GM19238 (cell line): ENCODE results near the gene LRP1.
A peak's percentile ranks its signal among the peaks of the same experiment; 100 is the strongest.

Source experiments
- DNase-seq: peaks from one replicate; pipeline ENCODE4 v3.0.0; 2011; ENCODE audit warnings: low spot score; ENCODE audit not compliant: insufficient read length

Gene LRP1

GRCh38 chr12:57094208-57095160, 33.8 kb upstream of the LRP1 start:
- no peak for DNase-seq

- no peak for DNase-seq
Observed at GRCh38 chr12:57095440-57095839, 32.8 kb upstream of the LRP1 start.

- DNase-seq = no peak
Observed at GRCh38 chr12:57096099-57096572, 32.1 kb upstream of the LRP1 start.

GRCh38 chr12:57096748-57097553, 31.3 kb upstream of the LRP1 start:
- DNase-seq = no peak

GRCh38 chr12:57097554-57097835, 30.8 kb upstream of the LRP1 start:
- no peak for DNase-seq

GRCh38 chr12:57098546-57098945, 29.7 kb upstream of the LRP1 start:
- no peak for DNase-seq

GRCh38 chr12:57099047-57099714, 29.1 kb upstream of the LRP1 start:
- no peak for DNase-seq

GRCh38 chr12:57099766-57100165, 28.5 kb upstream of the LRP1 start:
- no peak for DNase-seq

GRCh38 chr12:57101892-57102695, 26.2 kb upstream of the LRP1 start:
- DNase-seq = no peak

- no peak for DNase-seq
Observed at GRCh38 chr12:57103856-57104255, 24.4 kb upstream of the LRP1 start.

GRCh38 chr12:57104292-57104910, 23.9 kb upstream of the LRP1 start:
- no peak for DNase-seq

GRCh38 chr12:57105011-57105753, 23.1 kb upstream of the LRP1 start:
- no peak for DNase-seq

- DNase-seq = no peak
Observed at GRCh38 chr12:57106021-57106708, 22.1 kb upstream of the LRP1 start.

GRCh38 chr12:57107456-57108155, 20.7 kb upstream of the LRP1 start:
- DNase-seq = no peak

GRCh38 chr12:57109207-57110103, 18.8 kb upstream of the LRP1 start:
- no peak for DNase-seq

- DNase-seq = peak; percentile 70
Observed at GRCh38 chr12:57110104-57111030, 17.9 kb upstream of the LRP1 start.
